OCI-LY3 (cell line): ENCODE results near the gene MEG3.

ENCODE experiments used
- H2AFZ ChIP-seq: fragments of 200-600, 300-600 bp; shearing (Covaris generic); 2 replicates; pipeline ENCODE4 v1.6.0; 2014; ENCODE audit warnings: antibody characterized with exemption, low read depth, low read length
- H3K27ac ChIP-seq: fragments of 200-600, 300-600 bp; sonication (generic); 2 replicates; pipeline ENCODE4 v1.5.1; 2014; ENCODE audit warnings: mild to moderate bottlenecking, low read length, moderate library complexity, mixed read lengths
- H3K27me3 ChIP-seq: fragments of 200-600, 300-600 bp; sonication (generic); 2 replicates; pipeline ENCODE4 v1.6.1; 2014; ENCODE audit warnings: low read depth, low read length, mixed read lengths
- H3K36me3 ChIP-seq: fragments of 200-600, 300-600 bp; sonication (generic); replicated peaks from 2 replicates; pipeline ENCODE3; 2014; ENCODE audit warnings: low read depth, low read length, mixed read lengths
- H3K4me1 ChIP-seq: fragments of 300-600, 200-600 bp; sonication (generic); 2 replicates; pipeline ENCODE4 v1.6.1; 2014; ENCODE audit warnings: low read length, mixed read lengths
- H3K4me2 ChIP-seq: fragments of 200-600, 300-600 bp; sonication (generic); 2 replicates; pipeline ENCODE4 v1.6.1; 2014; ENCODE audit warnings: low read length, mixed read lengths
- H3K4me3 ChIP-seq: fragments of 300-600, 200-600 bp; sonication (generic); 2 replicates; pipeline ENCODE4 v1.5.1; 2014; ENCODE audit warnings: antibody characterized with exemption, mild to moderate bottlenecking, low read length, moderate library complexity
- H3K79me2 ChIP-seq: fragments of 300-600, 200-600 bp; shearing (Covaris generic); 2 replicates; pipeline ENCODE4 v1.6.1; 2014; ENCODE audit warnings: mild to moderate bottlenecking, low read length, mixed read lengths
- H3K9ac ChIP-seq: fragments of 300-600, 200-600 bp; shearing (Covaris generic); 2 replicates; pipeline ENCODE4 v1.6.0; 2014; ENCODE audit warnings: mild to moderate bottlenecking, low read length, moderate library complexity
- H3K9me3 ChIP-seq: fragments of 200-600, 300-600 bp; shearing (Covaris generic); 2 replicates; pipeline ENCODE4 v1.6.1; 2014; ENCODE audit warnings: low read length, mixed read lengths; ENCODE audit not compliant: insufficient read depth
- H4K20me1 ChIP-seq: fragments of 200-600, 300-600 bp; sonication (generic); 2 replicates; pipeline ENCODE4 v1.6.1; 2016; ENCODE audit warnings: low read length, mixed read lengths; ENCODE audit not compliant: insufficient read depth
- CTCF ChIP-seq: fragments of 200-600, 300-600 bp; sonication (generic); IDR thresholded peaks from 2 replicates; pipeline ENCODE4 v1.5.1; 2014; ENCODE audit warnings: antibody characterized with exemption, low read length, low read depth
- EZH2phosphoT487 ChIP-seq: fragments of 200-600 bp; shearing (Covaris generic); IDR thresholded peaks from 2 replicates; pipeline ENCODE4 v1.6.1; 2018; ENCODE audit warnings: antibody characterized with exemption, mixed run types, low read depth

The MEG3 gene

GRCh38 chr14:100807979-100808734 is 17.8 kb upstream of the MEG3 start:
- no peaks in the 10 kb centered on the region for H3K9me3 ChIP-seq

GRCh38 chr14:100810435-100810834 is 15.5 kb upstream of the MEG3 start:
- no peaks in the 10 kb centered on the region for H3K4me1 ChIP-seq
- no peaks in the 10 kb centered on the region for H3K27me3 ChIP-seq
- H3K36me3 ChIP-seq: no peaks in the 10 kb centered on the region
- no peaks in the 10 kb centered on the region for H3K79me2 ChIP-seq
- H3K4me3 ChIP-seq: no peak overlapping the region
- no peak overlapping the region for H3K4me2 ChIP-seq
- H3K9ac ChIP-seq: no peak overlapping the region
- H2AFZ ChIP-seq: no peak overlapping the region
- no peaks in the 10 kb centered on the region for H4K20me1 ChIP-seq
- no peak for TF ChIP-seq CTCF
- TF ChIP-seq EZH2phosphoT487: no peak
- H3K27ac ChIP-seq: no peak overlapping the region
- no peaks in the 10 kb centered on the region for H3K9me3 ChIP-seq

More at GRCh38 chr14:100807979-100808734, 17.8 kb upstream of the MEG3 start:
- Histone ChIP-seq H3K4me3 (no peak overlapping the region), H3K4me2 (no peak overlapping the region), H2AFZ (no peak overlapping the region), H4K20me1 (no peaks in the 10 kb centered on the region), H3K9ac (no peak overlapping the region), H3K27me3 (no peaks in the 10 kb centered on the region), H3K79me2 (no peaks in the 10 kb centered on the region), H3K36me3 (no peaks in the 10 kb centered on the region), H3K4me1 (no peaks in the 10 kb centered on the region), H3K27ac (no peak overlapping the region)
- TF ChIP-seq CTCF (no peak), EZH2phosphoT487 (no peak)

- H3K4me2 ChIP-seq: no peak overlapping the region
- H3K4me1 ChIP-seq: no peaks in the 10 kb centered on the region
- H3K27ac ChIP-seq: no peak overlapping the region
- H3K27me3 ChIP-seq: no peaks in the 10 kb centered on the region
- no peaks in the 10 kb centered on the region for H4K20me1 ChIP-seq
- H2AFZ ChIP-seq: no peak overlapping the region
- no peaks in the 10 kb centered on the region for H3K79me2 ChIP-seq
- TF ChIP-seq CTCF (no peak), EZH2phosphoT487 (no peak)
- H3K36me3 ChIP-seq: no peaks in the 10 kb centered on the region
- H3K9me3 ChIP-seq: no peaks in the 10 kb centered on the region
- H3K9ac ChIP-seq: no peak overlapping the region
- no peak overlapping the region for H3K4me3 ChIP-seq
These were observed 15.0 kb upstream of the MEG3 start for GRCh38 chr14:100810861-100811461.

- TF ChIP-seq EZH2phosphoT487: no peak
- no peak for TF ChIP-seq CTCF
- no peak overlapping the region for H2AFZ ChIP-seq
- H3K9ac ChIP-seq: no peak overlapping the region
- no peak overlapping the region for H3K4me2 ChIP-seq
- no peak overlapping the region for H3K4me3 ChIP-seq
- H3K79me2 ChIP-seq: no peaks in the 10 kb centered on the region
- no peaks in the 10 kb centered on the region for H3K4me1 ChIP-seq
- no peaks in the 10 kb centered on the region for H3K36me3 ChIP-seq
- no peaks in the 10 kb centered on the region for H3K9me3 ChIP-seq
- H3K27ac ChIP-seq: no peak overlapping the region
- no peaks in the 10 kb centered on the region for H3K27me3 ChIP-seq
- no peaks in the 10 kb centered on the region for H4K20me1 ChIP-seq
These were observed 12.6 kb upstream of the MEG3 start for GRCh38 chr14:100813291-100813690.
